HTERT RPE-1 (cell line): ENCODE data around the gene EFEMP1.

Experiments used
- in situ Hi-C: fragments of 300-500 bp; cut with MboI; formaldehyde crosslinking; loops from 4 replicates; pipeline ENCODE4 v1.14.3; 2020; ENCODE audit warnings: low sequenced_read_pairs

The EFEMP1 gene, protein sequence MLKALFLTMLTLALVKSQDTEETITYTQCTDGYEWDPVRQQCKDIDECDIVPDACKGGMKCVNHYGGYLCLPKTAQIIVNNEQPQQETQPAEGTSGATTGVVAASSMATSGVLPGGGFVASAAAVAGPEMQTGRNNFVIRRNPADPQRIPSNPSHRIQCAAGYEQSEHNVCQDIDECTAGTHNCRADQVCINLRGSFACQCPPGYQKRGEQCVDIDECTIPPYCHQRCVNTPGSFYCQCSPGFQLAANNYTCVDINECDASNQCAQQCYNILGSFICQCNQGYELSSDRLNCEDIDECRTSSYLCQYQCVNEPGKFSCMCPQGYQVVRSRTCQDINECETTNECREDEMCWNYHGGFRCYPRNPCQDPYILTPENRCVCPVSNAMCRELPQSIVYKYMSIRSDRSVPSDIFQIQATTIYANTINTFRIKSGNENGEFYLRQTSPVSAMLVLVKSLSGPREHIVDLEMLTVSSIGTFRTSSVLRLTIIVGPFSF

DNA sequence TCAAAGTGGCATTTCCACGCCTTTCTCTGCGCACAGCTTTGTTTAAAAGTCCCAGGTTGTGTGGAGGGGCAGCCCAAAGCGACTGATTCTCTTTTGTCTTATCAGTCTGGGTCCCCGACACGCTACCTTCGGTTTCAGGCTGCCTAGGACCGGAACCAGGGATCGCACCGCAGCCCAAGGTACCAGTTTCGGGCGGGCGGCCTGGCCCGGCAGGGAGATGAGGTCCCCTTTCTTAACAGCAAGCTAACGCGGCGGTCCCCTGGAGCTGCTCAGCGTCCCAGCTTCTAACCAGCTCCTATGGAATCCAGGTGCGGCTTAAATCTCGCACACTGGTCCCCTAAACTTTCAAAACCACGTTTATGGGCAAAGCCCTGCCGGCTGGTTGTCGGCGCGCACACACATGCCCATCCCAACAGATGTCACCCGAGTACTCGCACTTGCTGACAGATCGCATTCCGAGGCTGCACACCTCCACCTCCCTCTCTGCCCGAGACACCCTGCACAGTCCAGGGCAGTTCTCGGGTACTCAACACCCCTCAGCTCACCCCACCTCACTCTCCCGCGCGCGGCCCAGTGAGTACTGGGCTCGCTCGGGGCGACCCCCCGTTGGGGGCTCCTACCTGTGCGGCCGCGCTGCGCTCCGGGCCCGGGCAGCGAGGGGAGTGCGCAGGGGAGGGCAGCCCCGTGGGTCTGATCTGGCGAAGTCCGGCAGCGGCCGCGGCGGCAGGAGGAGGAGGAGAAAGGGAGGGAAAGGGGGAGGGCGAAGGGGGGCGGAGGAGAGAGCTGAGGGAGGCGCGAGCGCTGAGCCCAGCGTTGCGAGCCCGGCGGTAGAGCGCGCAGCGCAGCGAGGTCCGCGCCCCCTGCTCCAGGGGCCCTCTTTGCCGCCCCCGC is at the start of gene EFEMP1:
EFEMP1 (minus strand) TSS at position 692 of the 891 bp plus-strand sequence. CDS start 1,342 bp downstream, outside the sequence.
- in situ Hi-C loops: no loop called here

GRCh38 chr2:55970500-55970899 is 46.9 kb upstream of the EFEMP1 start:
- in situ Hi-C loops: no loop called here

DNA sequence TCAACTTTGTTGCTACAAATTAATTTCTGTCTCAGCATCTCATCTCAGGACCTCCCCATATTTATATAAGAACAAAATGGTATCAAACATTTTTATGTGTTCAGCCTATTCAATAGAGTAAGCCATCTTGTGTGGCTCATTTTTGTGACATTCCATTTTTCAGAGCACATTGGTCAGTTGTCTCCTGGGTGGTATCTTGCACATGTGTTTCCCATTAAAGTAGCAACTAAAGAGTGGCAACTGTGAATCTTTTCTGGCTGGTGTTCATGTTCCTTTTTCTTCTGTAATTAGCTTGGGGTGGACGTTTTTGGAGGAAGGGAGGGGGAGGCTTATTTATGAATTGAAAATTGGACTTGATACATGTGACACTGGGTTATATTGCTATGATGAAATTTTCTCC is 45.4 kb upstream of the EFEMP1 start:
- in situ Hi-C loops: no loop called here

GRCh38 chr2:55966401-55967118 is 43.0 kb upstream of the EFEMP1 start:
- in situ Hi-C loops: no loop called here

GRCh38 chr2:55965966-55966365 is 42.4 kb upstream of the EFEMP1 start:
- in situ Hi-C loops: no loop called here

DNA sequence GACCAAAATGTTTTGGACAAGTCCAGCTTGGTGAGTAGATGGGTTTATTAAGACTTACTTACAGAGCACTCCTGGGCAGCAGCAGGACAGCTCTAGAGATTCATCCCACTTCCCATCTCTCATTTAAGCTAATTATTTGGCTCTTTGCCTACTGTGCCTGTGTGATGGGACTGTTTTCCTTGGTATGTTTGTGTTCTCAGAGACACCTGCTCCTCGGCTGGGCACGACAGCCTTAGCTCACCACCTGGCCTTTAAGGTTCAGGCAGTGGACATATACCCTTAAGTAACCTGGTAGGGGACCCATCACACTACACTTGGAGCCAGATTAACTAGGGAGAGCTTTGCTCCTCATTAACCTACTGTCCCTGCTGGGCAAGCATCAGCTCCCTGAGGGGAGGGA is 41.7 kb upstream of the EFEMP1 start:
- in situ Hi-C loops: no loop called here

GRCh38 chr2:55962915-55963314 is 39.3 kb upstream of the EFEMP1 start:
- in situ Hi-C loops: no loop called here

- in situ Hi-C loops: no loop called here
Measured at GRCh38 chr2:55961318-55961911, 37.8 kb upstream of the EFEMP1 start.

DNA sequence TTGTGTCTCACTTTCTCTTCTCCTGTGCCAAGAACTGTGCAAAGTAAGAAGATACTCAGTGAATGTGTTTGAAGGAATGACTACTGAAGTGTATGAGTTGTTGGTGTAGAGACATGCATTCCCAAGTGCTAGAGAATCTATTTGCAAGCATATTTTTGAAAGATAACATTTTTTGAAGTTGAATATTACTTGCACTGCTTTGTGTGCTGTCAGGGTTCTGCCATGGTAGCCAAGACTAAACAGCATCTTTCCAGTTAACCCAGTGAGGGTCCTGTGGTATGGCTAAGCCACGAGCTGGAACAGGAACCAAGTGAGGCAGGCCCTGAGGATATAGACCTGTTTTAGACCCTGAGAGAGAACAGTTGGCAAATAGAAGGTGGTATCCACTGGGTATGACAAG is 35.2 kb upstream of the EFEMP1 start:
- in situ Hi-C loops: no loop called here

DNA sequence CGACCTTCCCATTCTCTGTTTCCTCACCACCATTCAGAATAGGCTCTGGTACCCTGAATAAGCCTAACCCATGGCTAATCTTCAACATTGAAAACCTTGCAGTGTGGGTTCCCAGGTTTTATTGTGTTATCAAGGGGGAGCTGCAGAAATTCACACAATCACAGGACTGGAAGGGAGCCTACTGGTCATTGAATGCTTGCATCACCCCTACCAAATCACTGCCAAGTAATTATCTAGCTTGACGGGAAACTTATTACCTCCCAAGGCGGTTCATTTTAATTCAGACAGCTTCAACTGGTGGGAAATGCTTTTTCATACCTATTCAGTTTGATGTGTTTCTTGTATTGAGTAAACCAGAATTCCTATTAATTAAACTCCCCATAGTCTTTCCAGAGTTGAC is 33.6 kb upstream of the EFEMP1 start:
- in situ Hi-C loops: no loop called here

DNA sequence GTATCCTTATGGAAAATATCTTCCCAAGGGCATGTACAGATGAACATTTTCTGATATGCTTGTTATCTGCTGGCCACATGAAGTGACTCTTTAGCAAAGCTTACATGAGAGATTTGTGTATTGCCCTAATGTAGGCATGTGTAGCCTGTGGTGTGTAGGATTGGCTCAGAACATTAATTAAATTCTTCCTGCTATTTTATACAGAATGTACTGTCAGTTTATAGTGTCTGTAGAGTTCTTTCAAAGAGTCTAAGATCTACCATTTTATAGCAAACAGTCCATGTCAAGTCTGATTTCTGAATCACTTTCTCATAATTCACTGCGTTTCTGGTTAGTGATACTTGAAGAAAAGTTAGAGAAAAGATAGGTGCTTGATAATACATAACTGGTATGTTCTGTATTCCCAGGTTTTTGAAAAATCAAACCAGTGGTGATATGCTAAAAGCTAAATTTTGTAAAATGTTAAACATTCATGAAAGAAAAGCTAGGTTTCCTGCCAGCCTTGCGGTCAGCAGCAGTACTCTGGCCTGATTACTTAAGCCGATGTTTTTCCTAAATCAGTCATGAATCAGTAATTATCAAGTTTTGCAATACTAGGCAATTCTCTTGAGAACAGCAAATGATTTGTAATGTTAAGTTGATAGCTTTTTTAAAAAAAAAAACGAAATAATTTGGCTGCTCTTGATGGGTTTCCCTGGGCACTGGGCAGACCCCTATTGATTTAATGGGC is 30.9 kb upstream of the EFEMP1 start:
- in situ Hi-C loops: no loop called here

- in situ Hi-C loops: no loop called here
Measured at GRCh38 chr2:55952415-55952814, 28.8 kb upstream of the EFEMP1 start.

DNA sequence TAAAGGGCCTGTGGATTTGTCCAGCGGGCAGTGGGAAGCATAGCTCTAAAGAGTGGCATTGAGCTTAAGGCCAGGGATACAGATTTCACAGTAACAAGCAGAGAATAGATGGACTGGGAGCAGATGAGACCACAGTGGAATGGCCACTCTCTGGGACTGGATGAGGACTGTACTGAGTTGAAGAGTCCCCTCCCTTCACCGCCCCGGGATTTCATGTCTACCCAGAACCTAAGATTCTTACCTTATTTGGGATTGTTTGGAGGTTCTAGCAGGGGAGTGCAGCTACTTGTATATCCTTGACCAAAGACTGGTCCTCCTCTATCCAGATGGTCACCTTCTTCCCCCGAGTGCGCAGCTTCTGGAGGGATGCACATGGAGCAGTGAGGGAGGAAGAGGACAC is 28.0 kb upstream of the EFEMP1 start:
- in situ Hi-C loops: no loop called here

- in situ Hi-C loops: no loop called here
Measured at GRCh38 chr2:55949613-55950012, 26.0 kb upstream of the EFEMP1 start.

- in situ Hi-C loops: no loop called here
Measured at GRCh38 chr2:55949211-55949610, 25.6 kb upstream of the EFEMP1 start.

DNA sequence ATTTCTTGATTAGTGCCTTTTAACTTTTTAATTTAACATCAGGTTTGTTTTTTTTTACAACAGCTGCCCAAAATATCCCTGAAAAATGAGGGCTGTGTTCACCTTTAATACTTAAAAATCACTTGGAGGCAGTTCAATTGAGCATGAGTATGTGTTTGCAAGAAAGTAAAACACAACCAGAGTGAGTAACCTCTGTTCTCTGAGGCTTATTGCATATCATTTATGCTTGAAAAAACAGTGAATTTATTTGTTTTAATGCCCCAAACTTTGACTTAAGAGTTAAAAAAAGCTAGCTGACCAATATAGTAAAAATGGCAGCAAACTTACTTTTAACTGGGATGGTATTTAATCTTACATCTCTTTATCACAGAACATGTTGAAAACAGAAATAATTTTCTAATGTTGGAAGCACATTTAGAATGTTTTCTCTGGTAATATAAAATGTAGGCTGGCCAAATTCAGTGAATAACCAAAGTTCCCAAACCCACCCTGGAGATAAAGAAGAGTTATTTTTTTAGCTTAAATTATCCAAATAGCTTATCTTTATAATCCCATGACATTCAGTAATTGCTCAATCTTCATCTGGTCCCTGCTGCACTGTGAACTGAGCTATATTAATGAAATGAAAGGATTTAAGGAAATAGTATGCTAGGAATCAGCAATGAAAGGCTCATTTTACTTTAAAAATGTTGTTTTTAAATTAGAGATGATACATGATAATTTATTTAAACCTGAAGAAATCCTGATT is 24.8 kb upstream of the EFEMP1 start:
- in situ Hi-C loops: no loop called here

DNA sequence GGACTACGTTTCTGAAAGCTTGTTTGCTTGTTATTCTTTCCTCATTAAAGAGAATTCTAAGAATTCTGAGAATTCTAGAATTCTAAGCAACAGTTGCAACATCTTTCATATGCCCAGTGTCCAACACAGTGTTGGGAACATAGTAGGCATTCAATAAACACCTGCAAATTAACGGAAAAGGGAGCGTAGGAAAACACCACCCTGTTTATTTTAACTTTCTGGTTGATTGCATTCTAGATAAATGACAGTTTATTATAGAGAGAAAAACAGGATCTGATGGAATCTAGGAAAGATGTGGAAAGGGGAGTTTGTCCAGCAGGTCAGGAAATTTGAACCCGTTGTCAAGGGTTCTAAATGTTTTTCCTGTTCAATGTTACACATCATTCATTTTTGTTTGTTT is 24.2 kb upstream of the EFEMP1 start:
- in situ Hi-C loops: no loop called here

DNA sequence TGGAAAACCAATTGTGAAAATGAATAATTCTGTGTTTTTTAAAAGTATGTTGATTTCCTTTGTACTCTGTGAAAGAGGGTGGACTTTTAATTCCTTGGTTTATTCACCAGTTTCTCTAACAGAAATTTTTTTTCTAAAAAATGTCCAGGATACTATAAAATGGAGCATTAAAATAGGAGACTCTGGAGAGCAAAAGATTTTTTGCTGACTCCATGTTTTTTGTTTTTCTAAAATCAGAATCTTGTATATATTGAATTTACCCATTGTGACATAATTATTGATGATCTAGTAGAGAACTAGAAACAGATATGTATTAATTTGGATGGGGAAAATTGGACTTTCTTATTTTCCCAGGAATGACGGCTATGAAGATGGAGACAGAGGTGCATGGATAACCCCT is 23.2 kb upstream of the EFEMP1 start:
- in situ Hi-C loops: no loop called here

- in situ Hi-C loops: no loop called here
Measured at GRCh38 chr2:55943466-55943865, 19.9 kb upstream of the EFEMP1 start.
